Breast epithelium (tissue), 3 donors: ENCODE results near the gene C16orf96.

Experiments used
- POLR2A ChIP-seq: fragments of 450-650 bp; IDR thresholded peaks from one replicate; pipeline ENCODE4 v1.6.1; 2016; ENCODE audit warnings: antibody characterized with exemption, mild to moderate bottlenecking, moderate library complexity
- POLR2AphosphoS5 ChIP-seq, 3 donors: sonication (generic); formaldehyde crosslinking; IDR thresholded peaks; one replicate each; pipeline ENCODE4 v1.6.1; 2017; ENCODE audit warnings: antibody characterized with exemption in 3 of 3
- TF ChIP-seq, protein P1 (sequence below), 3 donors: fragments of 450-650 bp; IDR thresholded peaks; one replicate each; pipeline ENCODE4 v1.5.1; 2016 to 2017; ENCODE audit warnings: antibody characterized with exemption in 3 of 3, mild to moderate bottlenecking in 3 of 3, moderate library complexity in 3 of 3

DNA sequence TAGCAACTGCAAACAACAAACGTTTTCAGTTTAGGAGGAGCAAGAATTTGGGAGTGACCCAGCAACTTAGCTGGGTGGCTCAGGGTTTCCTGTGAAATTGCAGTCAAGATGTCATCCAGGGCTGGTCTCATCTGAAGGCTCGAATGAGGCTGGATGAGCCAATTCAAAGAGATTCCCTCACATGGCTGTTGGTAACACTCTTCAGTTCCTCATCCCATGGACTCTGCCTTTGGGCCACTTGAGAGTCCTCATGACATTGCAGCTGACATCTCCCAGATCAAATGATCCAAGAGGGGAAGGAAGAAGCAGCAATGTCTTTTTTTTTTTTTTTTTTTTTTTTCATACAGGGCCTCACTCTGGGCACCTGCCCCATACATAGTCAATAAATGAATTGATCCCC, 32.2 kb downstream of the C16orf96 start:
- TF ChIP-seq, protein P1, sequence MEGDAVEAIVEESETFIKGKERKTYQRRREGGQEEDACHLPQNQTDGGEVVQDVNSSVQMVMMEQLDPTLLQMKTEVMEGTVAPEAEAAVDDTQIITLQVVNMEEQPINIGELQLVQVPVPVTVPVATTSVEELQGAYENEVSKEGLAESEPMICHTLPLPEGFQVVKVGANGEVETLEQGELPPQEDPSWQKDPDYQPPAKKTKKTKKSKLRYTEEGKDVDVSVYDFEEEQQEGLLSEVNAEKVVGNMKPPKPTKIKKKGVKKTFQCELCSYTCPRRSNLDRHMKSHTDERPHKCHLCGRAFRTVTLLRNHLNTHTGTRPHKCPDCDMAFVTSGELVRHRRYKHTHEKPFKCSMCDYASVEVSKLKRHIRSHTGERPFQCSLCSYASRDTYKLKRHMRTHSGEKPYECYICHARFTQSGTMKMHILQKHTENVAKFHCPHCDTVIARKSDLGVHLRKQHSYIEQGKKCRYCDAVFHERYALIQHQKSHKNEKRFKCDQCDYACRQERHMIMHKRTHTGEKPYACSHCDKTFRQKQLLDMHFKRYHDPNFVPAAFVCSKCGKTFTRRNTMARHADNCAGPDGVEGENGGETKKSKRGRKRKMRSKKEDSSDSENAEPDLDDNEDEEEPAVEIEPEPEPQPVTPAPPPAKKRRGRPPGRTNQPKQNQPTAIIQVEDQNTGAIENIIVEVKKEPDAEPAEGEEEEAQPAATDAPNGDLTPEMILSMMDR (IDR thresholded peaks at IDR 0.05), result no peak
- no peak for TF ChIP-seq POLR2AphosphoS5 (IDR thresholded peaks at IDR 0.05)
- TF ChIP-seq POLR2A, result no peak
